GM19468 (cell line): ENCODE data around the gene VSTM1.
"Not testable (repeated sequence)": the region's sequence is repeated elsewhere in the genome, so short reads cannot be mapped to it uniquely, and the experiment has no call there.

Experiments used
- ATAC-seq: cut with Tn5 transposase; IDR thresholded peaks from one replicate; pipeline ENCODE4 v1.9.1; 2021; ENCODE audit warnings: mild to moderate bottlenecking, moderate library complexity, moderate number of reproducible peaks; ENCODE audit not compliant: unreplicated experiment; ENCODE audit errors: extremely low read depth

The VSTM1 gene

DNA sequence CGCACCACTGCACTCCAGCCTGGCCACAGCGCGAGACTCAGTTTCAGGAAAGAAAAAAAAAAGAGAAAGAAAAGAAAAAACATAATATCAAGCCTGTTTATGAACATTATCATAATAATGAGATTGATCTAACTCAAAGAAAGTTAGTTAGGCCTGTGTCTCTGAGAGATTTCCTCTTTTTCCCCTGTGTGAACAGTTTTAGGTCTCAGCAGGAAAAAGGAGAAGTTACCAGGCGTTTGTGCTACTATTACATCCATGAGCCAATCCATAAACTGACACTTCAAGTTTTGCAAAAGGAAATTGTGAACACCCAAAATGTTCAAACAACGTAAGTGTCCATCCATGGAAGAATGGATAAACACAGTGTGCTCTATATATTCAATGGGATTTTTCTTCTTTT lies 13.6 kb upstream of the VSTM1 start:
- no peak for ATAC-seq

DNA sequence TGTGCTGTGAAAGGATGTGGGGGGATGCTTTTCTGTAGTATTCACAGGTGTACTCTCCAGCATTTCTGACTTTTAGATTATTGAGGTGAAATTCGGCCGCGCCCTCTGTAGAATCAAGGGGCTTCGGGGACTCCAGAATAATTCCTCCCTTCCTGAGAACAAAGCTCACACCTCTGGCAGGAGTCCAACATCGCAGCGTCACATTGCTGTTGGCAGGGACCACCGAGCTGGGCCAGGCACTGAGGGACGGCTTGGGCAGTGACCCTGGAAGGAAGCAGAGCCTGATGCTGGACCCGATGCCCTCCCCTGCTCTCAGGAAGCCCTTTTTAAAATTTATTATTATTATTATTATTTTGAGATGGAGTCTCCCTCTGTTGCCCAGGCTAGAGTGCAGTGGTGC lies 11.2 kb upstream of the VSTM1 start:
- no peak for ATAC-seq

- no peak for ATAC-seq
These were observed 10.1 kb upstream of the VSTM1 start for GRCh38 chr19:54073829-54074228.

- ATAC-seq: no peak
These were observed 5.8 kb upstream of the VSTM1 start for GRCh38 chr19:54069470-54069869.

GRCh38 chr19:54062643-54063042 lies 1.1 kb downstream of the VSTM1 start:
- ATAC-seq: no peak

DNA sequence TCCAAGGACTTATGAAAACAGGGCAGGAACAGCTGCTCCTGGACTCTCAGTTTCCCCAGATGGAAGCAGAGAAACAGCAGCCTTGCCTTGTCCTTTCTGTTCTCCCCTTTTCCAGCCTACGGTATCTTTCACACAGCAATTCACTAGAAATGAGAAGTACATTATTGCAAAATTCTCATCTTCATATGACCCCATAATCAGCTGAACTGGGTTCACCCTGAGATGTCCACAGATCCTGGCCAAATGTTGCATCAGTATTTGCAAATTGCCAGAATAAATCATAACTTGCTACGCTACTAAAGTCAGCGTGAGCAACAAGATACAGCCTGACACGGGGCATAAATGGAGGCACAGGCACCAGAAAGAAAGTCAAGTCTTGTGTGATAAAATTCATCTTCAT lies 16.1 kb downstream of the VSTM1 start:
- no peak for ATAC-seq

DNA sequence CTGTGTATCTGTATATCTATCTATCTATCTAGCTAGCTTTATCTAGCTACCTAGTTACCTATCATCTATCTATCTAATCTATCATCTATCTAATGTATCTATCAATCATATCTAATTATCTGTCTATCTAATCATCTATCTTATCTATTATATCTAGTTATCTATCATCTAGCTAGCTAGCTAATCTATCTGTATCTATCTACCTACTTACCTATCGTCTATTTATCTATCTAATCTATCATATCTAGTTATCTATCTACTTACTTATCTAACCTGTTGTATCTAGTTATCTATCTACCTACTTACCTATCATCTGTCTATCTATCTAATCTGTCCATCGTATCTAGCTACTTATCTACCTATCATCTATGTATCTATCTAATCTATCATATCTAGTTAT lies 17.9 kb downstream of the VSTM1 start:
- no peak for ATAC-seq

DNA sequence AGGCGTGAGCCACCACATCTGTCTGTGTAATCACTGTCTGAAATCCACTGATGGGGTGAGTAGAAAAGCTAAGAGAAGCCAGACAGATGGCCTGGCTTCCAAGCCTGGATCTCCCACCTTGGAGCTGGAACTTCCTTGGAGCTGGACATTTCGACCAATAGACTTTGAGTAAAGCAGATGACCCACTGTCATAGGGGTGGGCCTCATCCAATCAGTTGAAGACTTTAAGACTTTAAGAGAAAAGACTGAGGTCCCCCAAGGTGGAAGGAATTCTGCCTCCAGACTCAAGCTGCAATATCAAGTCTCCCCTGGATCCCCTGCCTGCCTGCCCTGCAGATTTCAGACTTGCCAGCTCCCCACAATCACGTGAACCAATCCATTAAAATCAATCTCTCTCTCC lies 20.7 kb downstream of the VSTM1 start:
- no peak for ATAC-seq

DNA sequence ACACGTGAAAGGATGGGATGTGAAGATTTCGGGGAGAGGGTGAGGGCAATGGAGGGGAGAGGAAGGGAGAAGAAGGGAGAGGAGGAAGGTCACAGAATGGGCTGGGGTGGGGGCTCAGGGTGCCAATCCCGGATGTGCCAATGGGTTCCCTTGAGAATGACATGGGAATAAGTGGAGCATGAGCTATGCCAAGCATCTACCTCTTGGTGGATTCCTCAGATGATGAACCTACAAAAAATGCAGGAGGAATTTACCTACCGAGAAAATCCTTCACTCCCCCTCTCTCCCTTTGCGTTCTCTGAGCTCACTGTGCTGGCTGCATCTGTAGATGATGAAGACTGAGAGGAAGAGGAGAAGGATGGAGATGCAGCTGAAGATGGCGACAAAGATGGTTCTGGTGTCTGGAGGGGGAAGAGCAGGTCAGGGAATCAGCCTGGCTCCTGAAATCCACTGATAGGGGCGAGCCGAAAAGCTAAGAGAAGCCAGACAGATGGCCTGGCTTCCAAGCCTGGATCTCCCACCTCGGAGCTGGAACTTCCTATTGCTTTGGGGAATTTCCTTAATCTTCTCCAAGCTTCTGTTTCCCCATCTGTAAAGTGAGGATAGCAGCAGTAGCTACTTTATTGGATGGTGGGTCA lies 21.6 kb downstream of the VSTM1 start:
- no peak for ATAC-seq

DNA sequence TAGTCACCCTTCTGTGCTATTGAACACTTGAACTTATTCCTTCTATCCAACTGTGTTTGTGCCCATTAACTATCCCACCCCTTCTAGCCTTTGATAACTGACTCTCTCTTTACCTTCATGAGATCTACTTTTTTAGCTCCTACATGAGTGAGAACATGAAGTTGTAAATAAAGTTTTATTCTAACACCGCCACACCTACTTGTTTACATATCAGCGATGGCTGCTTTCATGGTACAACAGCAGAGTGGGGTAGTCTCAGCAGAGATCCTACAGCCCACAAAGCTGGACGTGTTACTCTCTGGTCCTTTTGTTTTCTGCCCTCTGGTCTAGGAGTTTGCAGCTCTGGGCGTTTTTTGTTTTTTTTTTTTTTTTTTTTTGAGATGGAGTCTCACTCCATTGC lies 23.7 kb downstream of the VSTM1 start:
- no peak for ATAC-seq

GRCh38 chr19:54036542-54036941 lies 27.2 kb downstream of the VSTM1 start:
- ATAC-seq: not testable (repeated sequence)

DNA sequence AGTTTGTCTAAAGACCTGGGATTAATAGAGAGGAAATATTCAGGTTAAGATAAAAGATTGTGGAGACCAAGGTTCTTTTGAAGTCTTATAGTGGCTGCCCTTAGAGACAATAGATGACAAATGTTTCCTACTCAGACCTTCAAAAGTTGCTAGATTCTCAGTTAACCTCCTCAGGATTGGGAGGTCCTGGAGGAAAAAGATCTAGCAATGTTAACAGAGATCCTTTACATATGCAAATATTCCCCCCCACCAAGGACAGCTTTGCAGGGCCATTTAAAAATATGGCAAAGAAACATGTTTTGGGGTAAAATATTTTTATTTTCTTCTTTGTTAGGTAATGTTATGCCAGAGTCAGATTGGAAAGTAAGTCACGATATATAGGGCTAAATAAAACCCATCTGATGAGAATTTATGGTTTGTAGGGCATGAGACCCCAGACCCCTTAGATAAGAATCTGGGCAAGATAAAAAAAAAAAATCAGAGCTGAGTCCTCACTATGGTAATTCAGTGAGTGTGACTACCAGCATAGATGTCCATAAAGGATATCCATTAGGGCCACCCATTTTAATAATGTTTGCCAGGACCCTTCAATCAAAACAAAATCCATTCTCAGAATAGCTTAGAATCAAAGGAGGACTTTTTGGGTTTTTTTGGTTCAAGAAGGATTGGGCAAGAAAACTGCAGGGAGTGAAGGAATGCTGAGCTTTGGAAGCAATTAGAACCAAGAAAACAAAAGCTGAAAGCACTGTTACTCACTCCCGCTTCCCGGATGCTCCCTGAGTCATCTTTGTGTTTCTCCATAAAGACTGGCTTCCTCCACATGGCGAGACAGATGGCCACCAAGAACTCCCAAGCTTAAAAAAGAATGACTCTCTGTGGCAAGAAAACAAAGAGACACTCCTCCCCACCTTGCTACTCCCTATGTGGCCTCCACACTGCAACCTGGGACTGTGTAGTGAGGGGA lies 28.2 kb downstream of the VSTM1 start:
- no peak for ATAC-seq

- no peak for ATAC-seq
These were observed 32.7 kb downstream of the VSTM1 start for GRCh38 chr19:54030895-54031586.

GRCh38 chr19:54029930-54030490 lies 33.7 kb downstream of the VSTM1 start:
- no peak for ATAC-seq

DNA sequence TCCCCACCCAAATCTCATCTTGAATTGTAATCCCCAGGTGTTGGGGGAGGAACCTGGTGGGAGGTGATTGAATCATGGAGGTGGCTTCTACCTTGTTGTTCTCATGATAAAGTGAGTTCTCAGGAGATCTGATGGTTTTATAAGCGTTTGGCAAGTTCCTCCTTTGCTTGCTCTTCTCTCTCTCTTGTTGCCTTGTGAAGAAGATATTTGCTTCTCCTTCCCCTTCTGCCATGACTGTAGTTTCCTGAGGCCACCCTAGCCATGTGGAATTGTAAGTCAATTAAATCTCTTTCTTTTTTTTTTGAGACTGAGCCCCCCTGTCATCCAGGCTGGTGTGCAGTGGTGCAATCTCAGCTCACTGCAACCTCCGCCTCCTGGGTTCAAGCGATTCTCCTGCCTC lies 34.4 kb downstream of the VSTM1 start:
- ATAC-seq: no peak

GRCh38 chr19:54026656-54027055 lies 37.0 kb downstream of the VSTM1 start:
- ATAC-seq: no peak

GRCh38 chr19:54024660-54025059 lies 39.0 kb downstream of the VSTM1 start:
- ATAC-seq: no peak

- ATAC-seq: no peak
These were observed 40.5 kb downstream of the VSTM1 start for GRCh38 chr19:54023191-54023590.

DNA sequence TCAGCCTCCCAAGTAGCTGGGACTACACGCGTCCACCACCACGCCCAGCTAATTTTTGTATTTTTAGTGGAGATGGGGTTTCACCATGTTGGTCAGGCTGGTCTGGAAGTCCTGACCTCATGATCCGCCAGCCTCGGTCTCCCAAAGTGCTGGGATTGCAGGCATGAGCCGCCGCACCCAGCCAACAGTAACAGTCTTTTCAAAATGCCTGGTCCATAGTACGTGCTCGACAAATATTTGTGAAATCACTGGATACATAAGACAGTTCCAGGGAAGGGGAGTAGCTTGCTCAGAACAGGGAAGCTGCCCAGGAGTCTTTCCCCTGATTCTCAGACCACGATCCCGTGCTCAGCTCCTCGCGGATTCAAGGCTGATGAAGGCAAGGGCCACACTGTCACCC lies 41.8 kb downstream of the VSTM1 start:
- no peak for ATAC-seq

DNA sequence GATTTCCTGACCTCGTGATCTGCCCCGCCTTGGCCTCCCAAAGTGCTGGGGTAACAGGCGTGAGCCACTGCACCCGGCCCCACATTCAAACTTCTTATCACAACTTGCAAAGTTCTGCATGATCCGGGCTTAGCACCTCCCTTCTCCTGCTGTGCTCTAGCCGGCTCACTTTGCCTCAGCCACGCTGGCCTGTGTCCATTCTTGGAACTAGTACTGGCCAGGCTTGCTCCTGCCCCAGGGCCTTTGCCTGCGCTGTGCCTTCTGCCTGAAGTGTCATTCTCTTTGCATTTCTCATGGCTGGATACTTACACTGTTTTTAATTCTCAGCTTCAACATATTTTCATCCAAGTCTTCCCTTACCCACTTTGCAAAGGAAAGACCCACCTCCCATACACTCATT lies 42.3 kb downstream of the VSTM1 start:
- no peak for ATAC-seq

DNA sequence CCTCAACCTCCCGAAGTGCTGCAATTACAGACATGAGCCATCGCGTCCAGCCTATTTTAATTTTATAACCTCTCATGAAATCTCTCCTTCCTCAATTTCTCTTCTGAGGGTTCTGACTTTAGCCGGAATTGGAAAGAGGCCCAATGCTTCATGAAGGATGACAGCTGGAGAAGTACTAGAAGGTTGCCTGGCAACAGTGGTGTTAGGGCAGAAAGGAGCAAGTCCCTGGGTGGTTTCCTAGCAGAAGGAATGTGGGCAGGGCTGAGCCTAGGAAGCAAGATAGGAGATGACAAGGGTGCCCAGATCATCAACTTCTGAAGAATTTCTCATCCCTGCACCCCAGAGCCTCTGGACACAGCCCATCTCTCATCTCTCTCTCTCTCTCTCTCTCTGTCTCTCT lies 46.4 kb downstream of the VSTM1 start:
- no peak for ATAC-seq
